SHP77 (cell line): ENCODE data around the gene EMC1.
"Not testable (repeated sequence)": the region's sequence is repeated elsewhere in the genome, so short reads cannot be mapped to it uniquely, and the experiment has no call there.

Experiments
- DNase-seq, 2 experiments: peaks; one replicate each; lab custom pipeline; 2025; lab: John Stamatoyannopoulos, UW

The EMC1 gene

DNA sequence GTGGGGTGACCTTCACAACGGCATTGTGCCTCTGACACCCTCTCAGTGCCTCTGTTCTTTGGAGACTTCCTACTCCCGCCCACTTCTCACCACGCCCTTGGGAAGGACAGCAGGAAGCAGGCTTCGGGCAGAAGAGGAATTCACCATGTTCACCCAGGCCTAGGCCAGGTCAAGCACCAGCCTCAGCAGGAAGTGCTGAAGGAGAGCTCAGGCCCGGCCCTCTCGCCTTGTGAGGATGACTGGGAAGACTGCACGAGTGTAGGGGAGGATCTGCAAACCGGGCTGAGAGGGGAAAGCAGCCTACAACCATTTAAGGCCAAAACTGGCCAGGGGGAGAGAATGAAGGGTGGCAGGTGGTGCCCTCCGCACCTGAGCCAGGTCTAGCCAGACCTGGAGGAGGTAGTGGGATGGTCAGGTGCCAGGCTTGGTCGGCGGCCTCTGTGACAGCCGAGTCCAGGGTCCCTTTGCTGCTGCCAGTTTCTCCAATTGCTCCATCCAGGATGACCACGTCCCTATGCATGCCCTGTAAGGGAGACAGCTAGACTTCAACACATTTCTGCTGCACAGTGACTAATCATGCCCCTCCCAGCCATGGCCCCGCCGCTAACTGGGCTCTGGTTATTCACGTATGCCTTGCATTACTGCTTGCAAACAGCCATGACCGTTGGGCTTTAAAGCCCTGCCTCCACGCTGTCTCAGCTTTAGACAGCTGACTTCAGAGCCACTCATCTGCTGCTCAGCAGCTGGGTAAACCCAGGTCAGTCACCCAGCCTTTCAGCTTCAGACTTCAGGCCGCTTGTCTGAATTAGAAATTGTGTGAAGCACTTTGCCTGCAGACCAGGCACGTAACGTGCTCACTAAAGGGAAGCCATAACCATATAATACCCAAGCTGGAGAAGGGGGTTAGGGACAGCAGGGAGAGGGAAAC, 9.2 kb upstream of the EMC1 start:
- peak; percentile 95 for DNase-seq

DNA sequence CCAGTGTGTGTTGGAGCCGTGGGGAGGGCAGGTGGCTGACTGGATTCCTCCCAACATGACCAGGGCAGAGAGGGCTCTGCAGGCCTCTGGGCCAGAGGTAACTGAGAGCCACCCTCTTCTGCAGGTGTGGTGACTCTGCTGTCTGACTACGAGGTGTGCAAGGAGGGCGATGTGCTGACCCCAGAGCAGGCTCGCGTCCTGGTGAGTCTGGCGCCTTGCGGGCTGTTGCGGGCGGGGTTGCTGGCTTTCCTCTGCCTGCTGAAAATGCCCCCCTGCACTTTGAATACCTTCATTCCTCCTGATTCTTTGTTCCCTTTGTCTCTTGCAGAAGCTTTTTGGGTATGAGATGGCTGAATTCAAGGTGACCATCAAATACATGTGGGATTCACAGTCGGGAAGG, 7.0 kb upstream of the EMC1 start:
- no peak for DNase-seq

DNA sequence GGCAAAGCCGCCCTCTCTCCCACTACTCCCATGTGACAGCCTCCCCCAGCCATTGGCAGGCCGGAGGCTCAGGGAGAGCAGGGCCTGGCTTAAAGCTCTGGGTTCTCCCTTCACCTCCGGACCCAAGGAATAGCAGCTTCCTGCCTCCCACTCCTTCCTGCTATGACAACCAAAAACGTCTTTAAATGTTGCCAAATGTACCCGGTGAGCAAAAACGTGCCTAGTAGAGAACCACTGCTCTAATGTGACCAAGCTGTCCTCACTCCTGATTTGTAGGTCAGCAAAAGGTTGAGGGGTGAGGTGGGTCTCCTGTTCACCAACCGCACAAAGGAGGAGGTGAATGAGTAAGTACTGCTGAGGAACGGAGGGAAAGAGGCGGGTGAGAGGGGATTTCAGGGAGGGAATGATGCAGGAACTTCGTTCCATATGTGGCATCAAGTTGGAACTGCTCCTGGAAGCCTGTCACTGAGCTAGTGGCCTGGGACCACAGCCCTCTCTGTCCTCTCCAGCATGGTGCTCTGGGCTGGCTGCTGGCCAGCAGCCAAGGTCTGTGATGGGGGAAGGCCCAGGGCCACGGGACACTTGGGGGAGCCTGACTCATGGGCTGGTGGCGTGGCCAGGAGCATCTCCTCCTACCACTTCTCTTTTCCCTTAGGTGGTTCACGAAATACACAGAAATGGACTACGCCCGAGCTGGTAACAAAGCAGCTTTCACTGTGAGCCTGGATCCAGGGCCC, 6.0 kb upstream of the EMC1 start:
- no peak for DNase-seq

DNA sequence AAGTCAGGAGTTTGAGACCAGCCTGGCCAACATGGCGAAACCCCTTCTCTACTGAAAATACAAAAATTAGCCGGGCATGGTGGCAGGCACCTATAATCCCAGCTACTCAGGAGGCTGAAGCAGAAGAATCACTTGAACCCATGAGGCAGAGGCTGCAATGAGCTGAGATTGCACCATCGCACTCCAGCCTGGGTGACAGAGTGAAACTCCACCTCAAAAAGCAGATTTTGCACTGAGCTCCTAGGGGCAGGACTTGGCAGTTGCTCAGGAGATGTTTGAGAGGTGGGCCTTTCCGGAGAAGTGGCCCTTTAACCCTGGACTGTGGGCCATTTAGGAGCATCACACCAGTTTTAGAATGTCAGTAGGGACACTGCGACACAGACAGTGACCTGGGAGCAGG, 5.0 kb upstream of the EMC1 start:
- DNase-seq, result not testable (repeated sequence)

DNA sequence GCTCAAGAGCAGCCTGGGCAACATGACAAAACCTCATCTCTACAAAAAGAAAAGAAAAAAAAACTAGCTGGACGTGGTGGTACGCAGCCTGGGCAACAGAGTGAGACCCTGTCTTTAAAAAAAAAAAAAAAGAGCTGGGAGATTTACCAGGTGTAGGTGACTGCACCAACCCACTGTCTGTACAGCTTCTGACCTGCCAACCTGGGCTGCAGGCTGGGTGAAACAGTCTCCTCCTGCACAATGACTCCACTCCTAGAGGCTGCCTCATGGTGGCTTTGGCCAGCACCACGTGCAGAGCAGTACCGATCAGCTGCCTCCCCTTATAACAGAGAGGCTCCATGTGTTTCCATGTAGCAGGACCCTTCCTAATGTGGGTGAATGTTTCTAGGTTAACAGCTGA, 4.0 kb upstream of the EMC1 start:
- no peak for DNase-seq

DNA sequence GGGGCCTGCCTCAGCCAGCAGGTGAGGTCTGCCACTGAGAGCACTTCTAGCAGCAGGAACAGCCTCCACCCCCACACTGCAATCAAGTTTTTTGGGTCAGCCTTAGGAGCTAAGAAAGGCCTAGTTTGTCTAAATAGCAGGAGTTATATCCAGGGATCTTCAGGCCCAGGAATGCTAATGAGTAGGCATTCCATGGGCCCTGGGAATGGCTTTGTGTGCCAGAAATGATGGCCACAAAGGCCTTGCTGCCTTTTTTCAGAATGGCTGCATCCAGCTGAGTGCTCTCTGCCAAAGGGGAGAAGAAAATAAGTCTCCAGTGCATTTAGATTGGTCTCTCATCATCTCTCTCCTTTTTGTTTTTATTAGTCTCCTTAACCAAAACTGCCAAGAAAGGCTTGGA, 3.1 kb upstream of the EMC1 start:
- DNase-seq, result no peak

DNA sequence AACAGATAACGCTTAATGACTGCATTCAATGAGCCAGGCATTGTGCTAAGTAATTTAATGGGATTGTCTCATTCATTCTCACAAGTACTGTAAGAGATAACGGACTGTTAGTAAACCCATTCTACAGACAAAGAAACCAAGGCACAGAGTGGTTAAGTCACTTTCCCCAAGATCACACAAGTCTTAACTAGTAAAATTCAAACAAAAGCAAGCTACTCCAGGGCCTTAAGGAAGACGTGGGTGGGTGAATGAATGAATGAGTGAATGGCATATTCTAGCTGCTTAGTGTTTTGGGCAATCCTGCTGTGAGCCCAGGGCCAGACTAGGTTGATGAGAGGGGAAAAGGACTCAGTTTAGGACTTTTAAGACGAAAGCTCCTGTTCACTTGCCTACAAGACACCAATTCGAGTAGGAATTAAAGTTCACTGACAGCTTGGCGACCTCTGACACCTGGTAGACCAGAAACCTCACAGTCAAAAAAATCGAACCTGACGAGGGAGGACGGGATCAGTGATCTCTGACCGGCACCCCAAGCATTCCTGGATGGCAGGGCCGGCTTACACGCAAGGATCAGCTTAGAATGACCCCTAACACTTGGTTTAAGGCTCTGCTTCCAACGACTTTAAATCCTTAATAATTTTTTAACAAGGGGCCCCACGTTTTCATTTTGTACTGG, 557 bp downstream of the EMC1 start:
- DNase-seq, result no peak

DNA sequence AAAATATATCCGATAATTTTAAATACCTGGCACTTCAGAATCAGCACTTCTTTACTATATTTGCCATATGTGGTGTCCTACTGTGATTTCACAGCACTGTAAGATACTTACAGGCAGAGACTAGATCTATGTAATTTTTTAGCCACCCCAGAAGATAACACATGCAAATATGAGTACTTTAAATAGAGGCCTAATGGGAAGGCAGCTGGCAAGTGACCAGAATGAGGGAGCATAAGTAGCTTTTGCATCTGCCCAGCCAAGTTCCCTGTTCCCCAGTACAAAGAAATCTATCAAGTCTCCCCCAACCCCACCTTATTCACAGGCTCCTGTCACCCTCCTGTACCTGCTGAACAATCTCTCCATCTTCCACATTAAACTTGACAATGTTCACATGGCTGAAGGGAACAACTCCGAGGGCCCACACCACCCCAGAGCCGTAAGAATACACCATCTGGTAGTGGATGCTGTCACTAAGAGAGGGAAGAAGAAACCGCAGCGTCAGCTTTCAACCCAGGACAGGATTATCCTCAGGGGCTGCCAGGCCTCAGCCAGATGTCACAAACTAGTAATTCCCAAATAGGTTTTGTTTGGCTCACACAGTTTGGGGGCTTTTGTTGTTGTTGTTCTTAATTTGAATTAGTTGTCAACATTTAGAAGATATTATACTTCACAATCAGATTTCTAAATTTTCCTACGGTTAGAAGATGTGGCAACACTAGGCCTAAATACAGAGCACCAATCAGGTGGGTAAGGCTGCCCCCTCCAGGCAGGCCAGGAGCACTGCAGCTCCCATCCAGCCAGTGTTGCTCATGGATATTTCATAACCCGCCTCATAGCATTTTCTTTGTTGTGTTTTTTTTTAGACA, 10.4 kb downstream of the EMC1 start:
- DNase-seq, result peak; percentile 23 to 33

DNA sequence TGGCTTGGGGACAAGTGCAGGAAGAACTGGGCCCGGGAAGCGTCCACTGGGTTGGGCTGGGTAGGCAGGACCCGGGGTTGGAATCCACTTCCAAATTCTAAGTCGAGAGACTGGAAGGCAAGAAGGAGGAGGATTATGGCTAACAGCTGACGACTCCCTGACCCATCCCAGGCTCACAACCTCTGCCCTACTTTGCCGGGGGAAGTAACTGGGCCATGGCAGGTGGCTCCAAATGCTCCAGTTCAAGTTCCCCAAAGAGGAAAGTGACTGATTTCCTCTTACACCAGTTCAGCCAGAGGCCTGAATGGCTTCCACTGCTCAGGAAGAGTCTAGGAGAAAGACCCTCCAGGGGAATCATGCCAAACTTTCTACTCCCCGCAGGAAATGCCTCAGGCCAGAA, 11.4 kb downstream of the EMC1 start:
- DNase-seq, result no peak

DNA sequence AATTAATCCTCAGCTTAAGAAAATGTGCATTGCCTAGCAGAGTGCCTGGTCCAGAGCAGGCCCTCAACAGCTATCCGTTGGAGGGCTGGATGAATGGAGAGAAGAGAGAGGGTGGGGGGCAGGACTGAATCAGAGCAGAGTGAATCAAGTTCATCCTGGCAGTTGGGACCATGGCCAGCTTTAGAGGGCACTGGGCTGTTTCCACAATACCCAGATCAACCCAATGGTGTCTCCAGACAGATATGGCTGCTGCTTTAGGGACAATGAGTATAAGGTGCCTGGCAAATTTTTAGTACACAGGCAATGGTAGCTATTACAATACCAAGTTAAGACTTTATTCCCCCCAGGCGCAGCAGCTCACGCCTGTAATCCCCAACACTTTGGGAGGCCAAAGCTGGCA, 17.1 kb downstream of the EMC1 start:
- DNase-seq, result no peak

DNA sequence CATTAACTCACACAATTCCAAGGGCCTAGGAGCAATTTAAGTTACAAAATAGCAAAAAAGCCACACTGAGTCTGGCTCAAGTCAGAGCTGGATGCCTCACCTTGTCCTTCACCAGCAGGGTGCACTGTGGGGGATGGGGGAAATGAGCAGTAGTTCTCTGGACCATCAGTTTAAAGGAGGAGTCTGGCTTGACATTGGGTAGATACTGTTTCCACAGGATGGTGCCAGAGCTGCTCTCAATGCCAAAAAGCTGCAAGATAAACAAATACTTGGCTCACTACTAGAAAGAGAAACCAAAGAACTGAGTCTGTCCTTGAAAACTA, 18.8 kb downstream of the EMC1 start:
- DNase-seq, result no peak

DNA sequence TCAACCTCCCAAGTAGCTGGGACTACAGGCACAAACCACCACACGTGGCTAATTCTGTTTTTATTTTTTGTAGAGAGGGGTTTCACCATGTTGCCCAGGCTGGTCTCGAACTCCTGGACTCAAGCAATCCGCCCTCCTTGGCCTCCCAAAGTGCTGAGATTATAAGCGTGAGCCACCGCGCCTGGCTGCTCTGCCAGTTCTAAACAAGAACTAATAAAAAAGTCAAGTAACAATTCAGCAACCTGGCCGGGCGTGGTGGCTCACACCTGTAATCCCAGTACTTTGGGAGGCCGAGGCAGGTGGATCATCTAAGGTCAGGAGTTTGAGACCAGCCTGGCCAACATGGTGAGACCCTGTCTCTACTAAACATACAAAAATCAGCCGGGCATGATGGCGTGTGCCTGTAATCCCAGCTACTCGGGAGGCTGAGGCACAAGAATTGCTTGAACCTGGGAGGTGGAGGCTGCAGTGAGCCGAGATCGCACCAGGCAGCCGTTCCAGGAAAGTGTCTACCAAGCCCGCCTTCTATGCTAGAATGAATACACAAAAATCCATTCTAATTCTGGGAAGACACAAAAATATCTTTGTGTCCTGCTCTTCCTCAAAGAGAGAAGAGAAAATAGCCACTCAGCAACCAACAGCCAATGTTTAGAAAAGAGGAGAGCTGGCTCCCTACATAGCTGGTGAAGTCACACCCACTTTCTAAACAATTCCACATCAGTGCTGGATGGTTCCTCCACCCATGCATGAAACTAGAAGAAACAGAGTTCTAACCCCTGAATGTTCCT, 19.4 kb downstream of the EMC1 start:
- DNase-seq, result not testable (repeated sequence)

DNA sequence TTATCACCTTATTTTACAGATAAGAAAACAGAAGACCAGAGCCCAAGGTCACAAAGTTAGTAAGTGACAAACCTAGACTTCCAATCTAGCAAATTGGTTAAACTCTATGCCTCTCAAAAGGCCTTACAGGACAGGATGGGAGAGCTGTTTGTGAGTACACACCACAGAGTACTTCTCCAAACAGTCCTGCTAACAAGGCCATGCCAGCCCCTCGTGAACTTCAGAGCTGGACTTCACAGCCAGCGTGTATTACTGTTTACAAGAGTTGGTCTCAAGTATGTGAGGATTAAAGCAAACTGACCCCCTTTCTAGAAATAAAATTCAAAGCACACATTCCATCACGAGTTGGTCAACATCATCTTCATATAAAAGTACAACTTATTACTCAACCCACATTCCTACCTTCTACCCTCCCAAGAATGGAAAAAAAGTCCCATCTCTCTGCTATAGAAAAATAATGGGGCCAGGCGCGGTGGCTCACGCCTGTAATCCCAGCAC, 21.4 kb downstream of the EMC1 start:
- DNase-seq, result no peak

DNA sequence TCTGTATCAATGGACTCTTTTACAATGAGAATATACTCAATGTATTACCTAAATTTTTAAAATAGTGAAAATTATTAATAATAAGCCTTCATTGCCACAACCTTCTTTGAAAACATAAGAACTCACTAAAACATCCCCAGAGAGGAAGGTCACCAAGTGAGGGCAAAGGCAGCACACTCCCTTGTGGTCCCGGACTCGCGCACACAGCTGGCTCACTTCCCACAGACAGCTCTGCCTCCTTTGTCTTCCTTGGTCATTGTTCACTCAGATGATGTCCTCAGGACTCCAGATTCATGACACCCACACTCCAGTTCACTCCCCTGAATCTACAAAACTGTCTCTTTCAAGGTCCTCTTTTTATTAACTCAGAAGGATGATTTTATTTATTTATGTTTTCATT, 22.1 kb downstream of the EMC1 start:
- no peak for DNase-seq

DNA sequence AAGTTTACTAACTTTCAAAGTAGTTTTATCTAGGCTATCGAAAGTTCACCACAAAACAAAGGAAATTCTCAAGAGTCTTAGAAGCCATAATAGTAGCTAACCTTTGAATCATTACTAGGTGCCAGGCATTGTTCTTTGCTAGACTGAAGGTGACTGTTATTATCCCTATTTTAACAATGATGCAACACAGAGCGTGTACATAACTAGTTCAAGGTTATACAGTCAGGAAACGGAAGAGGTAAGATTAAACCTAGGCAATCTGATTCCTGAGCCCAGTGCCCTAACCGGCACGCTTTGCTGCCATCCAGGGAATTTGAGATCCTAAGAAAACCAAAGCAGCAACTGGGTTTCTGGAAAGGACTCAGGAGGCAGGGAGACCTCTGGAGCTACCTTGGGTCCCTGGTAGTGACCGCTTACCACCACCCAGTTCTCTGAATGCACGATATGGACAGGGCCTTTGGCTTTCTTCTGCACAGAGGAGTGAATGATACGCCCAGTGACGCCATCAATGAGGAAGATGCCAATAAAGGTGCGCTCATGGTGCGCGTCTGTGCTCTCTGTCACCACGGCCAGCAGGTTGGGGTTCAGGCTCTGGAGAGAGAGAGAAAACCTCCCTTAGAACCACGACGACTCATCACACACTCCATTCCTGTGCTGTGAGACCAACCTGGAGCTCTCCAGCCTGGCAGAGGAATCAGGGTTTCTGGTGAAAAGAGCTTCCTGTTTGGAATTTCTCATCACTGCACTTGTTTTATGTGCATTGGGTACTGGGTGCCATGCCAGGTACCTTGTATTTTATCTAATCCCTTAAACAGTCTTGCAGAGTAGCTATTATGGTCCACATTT, 28.1 kb downstream of the EMC1 start:
- DNase-seq, result no peak

DNA sequence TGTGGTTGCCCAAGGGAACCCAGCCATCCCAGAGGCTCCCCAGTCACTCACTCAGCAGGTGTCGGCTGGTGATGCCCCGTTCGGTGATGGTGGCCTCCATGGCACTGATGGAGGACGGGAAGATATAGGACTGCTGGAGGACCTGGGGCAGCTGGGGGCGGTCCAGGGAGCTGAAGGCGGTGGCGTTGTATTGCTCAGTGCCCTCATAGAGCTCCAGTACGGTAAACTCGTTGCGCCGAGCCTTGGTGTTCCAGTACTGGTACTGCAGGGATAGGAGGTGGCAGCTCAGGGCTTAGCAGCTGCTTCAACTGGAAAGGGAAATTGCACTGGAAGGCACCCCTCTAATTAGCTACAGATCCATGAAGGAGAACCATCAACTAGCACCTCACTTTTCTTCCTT, 28.8 kb downstream of the EMC1 start:
- DNase-seq, result no peak

DNA sequence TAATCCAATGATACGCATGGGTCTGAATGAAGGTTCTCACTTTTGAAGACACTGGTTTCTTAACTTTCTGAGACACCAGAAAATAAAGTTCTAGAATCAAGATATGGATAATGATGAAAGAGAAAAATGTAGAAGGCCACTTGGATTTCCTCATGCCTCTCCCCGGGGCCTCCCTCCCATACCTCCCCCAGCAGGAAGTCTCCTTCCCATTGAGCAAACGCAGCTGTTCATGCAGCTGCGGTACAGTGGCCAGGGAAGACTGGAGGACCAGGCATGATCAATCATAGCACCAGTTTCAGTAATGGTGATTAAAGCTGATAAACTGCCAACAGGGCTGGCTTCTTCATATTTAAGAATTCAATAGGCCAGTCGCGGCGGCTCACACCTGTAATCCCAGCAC, 30.3 kb downstream of the EMC1 start:
- peak; percentile 9 to 42 for DNase-seq

DNA sequence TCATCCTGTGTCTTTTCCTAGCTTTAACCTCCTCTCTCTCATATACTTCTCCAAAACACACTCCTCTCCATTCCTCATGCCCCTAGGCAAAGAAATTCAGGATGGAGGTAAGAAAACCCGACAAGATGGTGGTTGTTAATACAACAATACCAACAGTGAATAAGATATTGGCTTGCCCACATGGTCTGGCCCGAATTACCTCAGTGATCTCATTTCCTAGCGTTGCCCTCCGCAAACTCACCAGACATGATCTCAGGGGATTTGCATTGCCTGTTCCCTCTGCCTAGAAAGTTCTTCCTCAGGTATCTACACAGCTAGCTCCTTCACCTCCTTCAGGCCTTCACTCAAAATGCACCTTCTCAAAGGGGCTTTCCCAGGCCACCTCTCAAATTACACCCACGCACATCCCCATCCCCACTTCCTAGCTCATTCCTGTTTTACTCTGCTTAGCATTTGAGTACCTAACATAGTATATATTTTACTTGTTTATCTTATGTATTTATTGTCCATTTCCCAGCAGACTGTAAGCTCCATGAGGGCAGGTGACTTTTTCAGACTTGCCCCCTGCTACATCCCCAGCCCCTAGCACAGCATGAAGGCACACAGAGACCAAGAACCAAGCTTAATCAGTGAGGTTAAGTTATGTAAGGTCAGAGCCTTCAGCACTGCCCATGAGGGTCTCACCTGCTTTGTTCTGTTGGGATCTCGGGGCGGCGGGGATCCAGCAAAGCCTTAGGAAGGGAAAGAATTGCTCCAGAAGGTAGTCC, 31.1 kb downstream of the EMC1 start:
- no peak for DNase-seq

DNA sequence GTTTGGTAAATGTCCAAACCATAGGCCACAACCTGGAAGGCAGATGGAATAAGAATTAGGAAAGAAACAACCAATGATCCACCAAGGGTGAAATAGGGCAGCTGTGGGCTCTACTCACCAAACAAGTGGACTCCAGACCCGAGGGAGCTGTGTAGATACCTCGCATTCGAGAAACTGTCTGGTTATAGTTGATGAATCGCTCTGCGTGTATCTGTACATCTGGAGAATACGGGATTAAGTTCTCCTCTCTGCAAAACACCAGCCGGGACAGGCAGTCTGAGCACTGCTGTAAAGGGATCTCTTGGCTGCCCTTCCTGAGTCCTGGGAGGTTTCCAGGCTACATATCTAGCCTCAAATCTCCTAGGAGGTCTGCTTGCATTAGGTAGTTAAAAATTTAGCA, 31.9 kb downstream of the EMC1 start:
- DNase-seq, result no peak
